ENCODE data around the gene TINAG. TPM values are rescaled to one million over a fixed set of nuclear protein-coding genes. Genes with fewer than 3 reads are reported as not detected.

TINAG gene
- 0.15 TPM for total RNA-seq
- long read RNA-seq = 0 reads

- intact Hi-C loops (cut with micrococcal nuclease) = no loop called here
- no peak for ATAC-seq
- DNase-seq = no peak
Measured at GRCh38 chr6:54308289-54308985, at the start of gene TINAG. TINAG (plus strand) TSS chr6:54308441; CDS start chr6:54308551, 110 bp downstream.

- DNase-seq = no peak
- intact Hi-C loops (cut with micrococcal nuclease) = no loop called here
- no peak for ATAC-seq
Measured at GRCh38 chr6:54260025-54260424, 48.2 kb upstream of the TINAG start.

GRCh38 chr6:54262499-54262898, 45.7 kb upstream of the TINAG start:
- DNase-seq (no peak), ATAC-seq (no peak)
- intact Hi-C loops (cut with micrococcal nuclease) = no loop called here

- no peak for DNase-seq
- no peak for ATAC-seq
- intact Hi-C loops (cut with micrococcal nuclease) = no loop called here
Measured at GRCh38 chr6:54262971-54263370, 45.3 kb upstream of the TINAG start.

- ATAC-seq (no peak), DNase-seq (no peak)
- intact Hi-C loops (cut with micrococcal nuclease) = no loop called here
Measured at GRCh38 chr6:54264581-54265272, 43.5 kb upstream of the TINAG start.

- DNase-seq (no peak), ATAC-seq (peak; percentile 54)
- intact Hi-C loops (cut with micrococcal nuclease) = no loop called here
Measured at GRCh38 chr6:54266400-54266923, 41.8 kb upstream of the TINAG start.

- peak; percentile 10 for ATAC-seq
- intact Hi-C loops (cut with micrococcal nuclease) = no loop called here
- DNase-seq = no peak
Measured at GRCh38 chr6:54267798-54268197, 40.4 kb upstream of the TINAG start.

- intact Hi-C loops (cut with micrococcal nuclease) = no loop called here
- DNase-seq (no peak), ATAC-seq (peak; percentile 37)
Measured at GRCh38 chr6:54273214-54273820, 34.9 kb upstream of the TINAG start.

- DNase-seq (no peak), ATAC-seq (peak; percentile 11)
- intact Hi-C loops (cut with micrococcal nuclease) = no loop called here
Measured at GRCh38 chr6:54274383-54274782, 33.9 kb upstream of the TINAG start.

GRCh38 chr6:54282186-54282585, 26.1 kb upstream of the TINAG start:
- intact Hi-C loops (cut with micrococcal nuclease) = no loop called here
- DNase-seq = no peak
- no peak for ATAC-seq

GRCh38 chr6:54284161-54284860, 23.9 kb upstream of the TINAG start:
- no peak for ATAC-seq
- intact Hi-C loops (cut with micrococcal nuclease) = no loop called here
- DNase-seq = no peak

- ATAC-seq (no peak), DNase-seq (no peak)
- intact Hi-C loops (cut with micrococcal nuclease) = no loop called here
Measured at GRCh38 chr6:54285595-54285994, 22.6 kb upstream of the TINAG start.

GRCh38 chr6:54286141-54286540, 22.1 kb upstream of the TINAG start:
- intact Hi-C loops (cut with micrococcal nuclease) = no loop called here
- ATAC-seq = no peak
- no peak for DNase-seq

GRCh38 chr6:54288474-54288873, 19.8 kb upstream of the TINAG start:
- intact Hi-C loops (cut with micrococcal nuclease) = no loop called here
- ATAC-seq = no peak
- no peak for DNase-seq

GRCh38 chr6:54289426-54289825, 18.8 kb upstream of the TINAG start:
- ATAC-seq (no peak), DNase-seq (no peak)
- intact Hi-C loops (cut with micrococcal nuclease) = no loop called here

GRCh38 chr6:54291146-54291545, 17.1 kb upstream of the TINAG start:
- ATAC-seq (peak; percentile 31), DNase-seq (no peak)
- intact Hi-C loops (cut with micrococcal nuclease) = no loop called here

- intact Hi-C loops (cut with micrococcal nuclease) = no loop called here
- DNase-seq (no peak), ATAC-seq (no peak)
Measured at GRCh38 chr6:54291738-54292137, 16.5 kb upstream of the TINAG start.

GRCh38 chr6:54294965-54295532, 13.2 kb upstream of the TINAG start:
- no peak for ATAC-seq
- intact Hi-C loops (cut with micrococcal nuclease) = no loop called here
- DNase-seq = peak; percentile 20

- intact Hi-C loops (cut with micrococcal nuclease) = no loop called here
- DNase-seq (no peak), ATAC-seq (no peak)
Measured at GRCh38 chr6:54299542-54300269, 8.5 kb upstream of the TINAG start.
